ENCODE results near the gene MAST3. TPM values are rescaled to one million over a fixed set of nuclear protein-coding genes. Genes with fewer than 3 reads are reported as not detected.

MAST3 gene
- total and polyA plus RNA-seq, 2 of the 13 experiments (the other 11 are each of a cell fraction or from before 2014, with no cell fraction given), result 4.1 to 4.6 TPM

GRCh38 chr19:18192673-18193387, 95.3 kb downstream of the MAST3 start, which contains the start of gene MPV17L2 (continued):
- TF ChIP-seq SMC3 (IDR thresholded peaks at IDR 0.05; ENCODE audit: low read length), result no peak
- TF ChIP-seq KDM5A (IDR thresholded peaks at IDR 0.05; ENCODE audit: borderline replicate concordance, low read length), result no peak; the same call in 1 of the 2 replicates
- no peak for TF ChIP-seq ZNF318 (CRISPR knock-in tag; IDR thresholded peaks at IDR 0.05)
- TF ChIP-seq NONO (IDR thresholded peaks at IDR 0.05), result no peak
- TF ChIP-seq NONO (CRISPR knock-in tag; conservative IDR thresholded peaks at IDR 0.05), result no peak
- peak; percentile 66; the same call in 1 of the 2 replicates for TF ChIP-seq AKAP8 (CRISPR knock-in tag; IDR thresholded peaks at IDR 0.05)
- TF ChIP-seq ZNF703 (CRISPR knock-in tag; IDR thresholded peaks at IDR 0.05; ENCODE audit: borderline replicate concordance), result no peak
- TF ChIP-seq SOX13 (IDR thresholded peaks at IDR 0.05), result no peak
- 0 out of 4 replicates have a peak, but pooled peaks of 1 of the 2 experiments have one; percentile 16 for TF ChIP-seq SOX13 (CRISPR knock-in tag; conservative IDR thresholded peaks at IDR 0.05 in 1 of 2, IDR thresholded peaks at IDR 0.05 in 1 of 2)
- no peak; the same call in 1 of the 2 replicates for TF ChIP-seq ZNF747 (CRISPR knock-in tag; IDR thresholded peaks at IDR 0.05; ENCODE audit: borderline replicate concordance)
- no peak for TF ChIP-seq LCORL (IDR thresholded peaks at IDR 0.05)
- peak; percentile 72; the same call in 1 of the 2 replicates for TF ChIP-seq LCORL (CRISPR knock-in tag; IDR thresholded peaks at IDR 0.05)
- peak; percentile 91 for TF ChIP-seq SIN3A (IDR thresholded peaks at IDR 0.05; ENCODE audit: borderline replicate concordance, low read depth, low read length)
- TF ChIP-seq SKIL (CRISPR knock-in tag; IDR thresholded peaks at IDR 0.05; ENCODE audit: borderline replicate concordance), result no peak
- no peak for TF ChIP-seq TP53 (CRISPR knock-in tag; conservative IDR thresholded peaks at IDR 0.05)
- TF ChIP-seq MYNN (CRISPR knock-in tag; IDR thresholded peaks at IDR 0.05; ENCODE audit: low read depth), result no peak
- TF ChIP-seq HNRNPK (IDR thresholded peaks at IDR 0.05; ENCODE audit: low read depth, low read length, poor library complexity, severe bottlenecking), result no peak
- 0 out of 2 replicates have a peak, but pooled peaks have one; percentile 57 for TF ChIP-seq SNAPC2 (CRISPR knock-in tag; IDR thresholded peaks at IDR 0.05)
- TF ChIP-seq ESRRA (CRISPR knock-in tag; IDR thresholded peaks at IDR 0.05; ENCODE audit: low read depth), result no peak; the same call in 1 of the 2 replicates
- TF ChIP-seq ZNF670 (CRISPR knock-in tag; IDR thresholded peaks at IDR 0.05; ENCODE audit: borderline replicate concordance), result no peak

Measured in HepG2 (cell line).